MG63 (cell line): ENCODE measurements around the gene ASIC4. TPM values are rescaled to one million over a fixed set of nuclear protein-coding genes. Genes with fewer than 3 reads are reported as not detected.
A peak's percentile ranks its signal among the peaks of the same experiment; 100 is the strongest.

ENCODE experiments used
- DNase-seq: peaks from one replicate; pipeline ENCODE4 v3.0.0-alpha.2; 2020
- H3K27me3 ChIP-seq: fragments of 250-450 bp; sonication (Bioruptor Pico); 2 replicates; pipeline ENCODE4 v1.5.1; 2020; ENCODE audit warnings: mild to moderate bottlenecking, moderate library complexity
- H3K36me3 ChIP-seq: fragments of 250-450 bp; sonication (Bioruptor Pico); 2 replicates; pipeline ENCODE4 v1.5.1; 2020; ENCODE audit warnings: mild to moderate bottlenecking, moderate library complexity
- H3K4me3 ChIP-seq: fragments of 250-450 bp; sonication (Bioruptor Pico); 2 replicates; pipeline ENCODE4 v1.5.1; 2020; ENCODE audit warnings: mild to moderate bottlenecking, moderate library complexity
- H3K9me3 ChIP-seq: fragments of 250-450 bp; sonication (Bioruptor Pico); 2 replicates; pipeline ENCODE4 v1.5.1; 2020; ENCODE audit warnings: mild to moderate bottlenecking, moderate library complexity
- total RNA-seq: library from RNA; depleted of rRNA; stranded (reverse); fragments of >200 nt; shearing (Covaris generic); gene quantifications from 2 replicates; pipeline ENCODE4 v1.2.3, GENCODE V29; 2014; ENCODE audit warnings: low replicate concordance

Gene ASIC4
- total RNA-seq, 1 experiment from 2014 or later = not detected

GRCh38 chr2:219547621-219548020, 33.3 kb downstream of the ASIC4 start:
- no peaks in the 10 kb centered on the region for H3K9me3 ChIP-seq
- no peak for DNase-seq
- no peaks in the 10 kb centered on the region for H3K36me3 ChIP-seq
- H3K4me3 ChIP-seq = no peak overlapping the region
- H3K27me3 ChIP-seq = no peaks in the 10 kb centered on the region

GRCh38 chr2:219548990-219549389, 34.7 kb downstream of the ASIC4 start:
- Histone ChIP-seq H3K9me3 (no peaks in the 10 kb centered on the region), H3K36me3 (no peaks in the 10 kb centered on the region), H3K4me3 (no peak overlapping the region), H3K27me3 (no peaks in the 10 kb centered on the region)
- no peak for DNase-seq

- H3K36me3 ChIP-seq = no peaks in the 10 kb centered on the region
- no peaks in the 10 kb centered on the region for H3K27me3 ChIP-seq
- DNase-seq = no peak
- no peak overlapping the region for H3K4me3 ChIP-seq
- H3K9me3 ChIP-seq = no peaks in the 10 kb centered on the region
Observed at GRCh38 chr2:219549619-219550018, 35.3 kb downstream of the ASIC4 start.

- Histone ChIP-seq H3K4me3 (peak overlapping the region; percentile 61), H3K27me3 (no peaks in the 10 kb centered on the region), H3K36me3 (no peaks in the 10 kb centered on the region), H3K9me3 (no peaks in the 10 kb centered on the region)
- DNase-seq = peak; percentile 23
Observed at GRCh38 chr2:219551441-219552381, 37.4 kb downstream of the ASIC4 start.

- no peaks in the 10 kb centered on the region for H3K9me3 ChIP-seq
- peak overlapping the region; percentile 61 for H3K4me3 ChIP-seq
- peak; percentile 79 for DNase-seq
- H3K27me3 ChIP-seq = no peaks in the 10 kb centered on the region
- H3K36me3 ChIP-seq = no peaks in the 10 kb centered on the region
Observed at GRCh38 chr2:219552382-219553167, 38.3 kb downstream of the ASIC4 start.

- Histone ChIP-seq H3K27me3 (no peaks in the 10 kb centered on the region), H3K4me3 (peak overlapping the region; percentile 61), H3K36me3 (no peaks in the 10 kb centered on the region), H3K9me3 (no peaks in the 10 kb centered on the region)
- DNase-seq = no peak
Observed at GRCh38 chr2:219553168-219553417, 38.8 kb downstream of the ASIC4 start.

- no peak for DNase-seq
- Histone ChIP-seq H3K36me3 (no peaks in the 10 kb centered on the region), H3K4me3 (no peak overlapping the region), H3K27me3 (no peaks in the 10 kb centered on the region), H3K9me3 (no peaks in the 10 kb centered on the region)
Observed at GRCh38 chr2:219553463-219553963, 39.2 kb downstream of the ASIC4 start.

GRCh38 chr2:219554350-219554749, 40.1 kb downstream of the ASIC4 start:
- Histone ChIP-seq H3K36me3 (no peaks in the 10 kb centered on the region), H3K4me3 (no peak overlapping the region), H3K9me3 (no peaks in the 10 kb centered on the region), H3K27me3 (no peaks in the 10 kb centered on the region)
- no peak for DNase-seq

GRCh38 chr2:219555956-219556355, 41.7 kb downstream of the ASIC4 start:
- no peak overlapping the region for H3K4me3 ChIP-seq
- no peaks in the 10 kb centered on the region for H3K27me3 ChIP-seq
- no peak for DNase-seq
- no peaks in the 10 kb centered on the region for H3K9me3 ChIP-seq
- H3K36me3 ChIP-seq = no peaks in the 10 kb centered on the region

- DNase-seq = no peak
- Histone ChIP-seq H3K27me3 (no peaks in the 10 kb centered on the region), H3K9me3 (no peaks in the 10 kb centered on the region), H3K36me3 (no peaks in the 10 kb centered on the region), H3K4me3 (no peak overlapping the region)
Observed at GRCh38 chr2:219556413-219556812, 42.1 kb downstream of the ASIC4 start.

- no peak for DNase-seq
- Histone ChIP-seq H3K9me3 (no peaks in the 10 kb centered on the region), H3K4me3 (no peak overlapping the region), H3K36me3 (no peaks in the 10 kb centered on the region), H3K27me3 (no peaks in the 10 kb centered on the region)
Observed at GRCh38 chr2:219557320-219557719, 43.0 kb downstream of the ASIC4 start.

GRCh38 chr2:219557791-219558785, 43.8 kb downstream of the ASIC4 start:
- Histone ChIP-seq H3K4me3 (no peak overlapping the region), H3K9me3 (no peaks in the 10 kb centered on the region), H3K36me3 (no peaks in the 10 kb centered on the region), H3K27me3 (no peaks in the 10 kb centered on the region)
- DNase-seq = no peak

GRCh38 chr2:219559156-219559915, 45.1 kb downstream of the ASIC4 start:
- DNase-seq = no peak
- Histone ChIP-seq H3K36me3 (no peaks in the 10 kb centered on the region), H3K4me3 (no peak overlapping the region), H3K9me3 (no peaks in the 10 kb centered on the region), H3K27me3 (no peaks in the 10 kb centered on the region)

- H3K27me3 ChIP-seq = no peaks in the 10 kb centered on the region
- H3K4me3 ChIP-seq = no peak overlapping the region
- no peak for DNase-seq
- H3K36me3 ChIP-seq = no peaks in the 10 kb centered on the region
- H3K9me3 ChIP-seq = no peaks in the 10 kb centered on the region
Observed at GRCh38 chr2:219560037-219560892, 46.0 kb downstream of the ASIC4 start.

- Histone ChIP-seq H3K4me3 (no peak overlapping the region), H3K36me3 (no peaks in the 10 kb centered on the region), H3K27me3 (no peaks in the 10 kb centered on the region), H3K9me3 (no peaks in the 10 kb centered on the region)
- DNase-seq = no peak
Observed at GRCh38 chr2:219560893-219561178, 46.6 kb downstream of the ASIC4 start.
